Ishikawa (cell line): Measurements from ENCODE around the gene SLCO3A1.

ENCODE experiments used
- CEBPB ChIP-seq: IDR thresholded peaks from 2 replicates; pipeline ENCODE4 v1.6.1; 2012
- CREB1 ChIP-seq: IDR thresholded peaks from 2 replicates; pipeline ENCODE4 v1.6.1; 2012; ENCODE audit warnings: low read depth
- EGR1 ChIP-seq: IDR thresholded peaks from 2 replicates; pipeline ENCODE4 v1.6.1; 2012
- EP300 ChIP-seq: IDR thresholded peaks from 2 replicates; pipeline ENCODE4 v1.6.1; 2012; ENCODE audit warnings: borderline replicate concordance
- FOXM1 ChIP-seq: IDR thresholded peaks from 2 replicates; pipeline ENCODE4 v1.6.1; 2012; ENCODE audit warnings: low read depth, borderline replicate concordance
- NFIC ChIP-seq: IDR thresholded peaks from 2 replicates; pipeline ENCODE4 v1.6.1; 2012
- RAD21 ChIP-seq: IDR thresholded peaks from 2 replicates; pipeline ENCODE4 v1.6.1; 2012; ENCODE audit warnings: low read depth
- TAF1 ChIP-seq: IDR thresholded peaks from 2 replicates; pipeline ENCODE4 v1.6.1; 2012; ENCODE audit warnings: low read depth, mild to moderate bottlenecking
- TCF12 ChIP-seq: IDR thresholded peaks from 2 replicates; pipeline ENCODE4 v1.6.1; 2012; ENCODE audit warnings: low read depth
- TEAD4 ChIP-seq: IDR thresholded peaks from 2 replicates; pipeline ENCODE4 v1.6.1; 2012
- YY1 ChIP-seq: IDR thresholded peaks from 2 replicates; pipeline ENCODE4 v1.6.1; 2012; ENCODE audit warnings: low read depth
- ZBTB7A ChIP-seq: IDR thresholded peaks from 2 replicates; pipeline ENCODE4 v1.6.1; 2012; ENCODE audit warnings: low read depth
- TF ChIP-seq, protein P1 (sequence below): IDR thresholded peaks from 2 replicates; pipeline ENCODE4 v1.6.1; 2012; ENCODE audit warnings: low read depth, mild to moderate bottlenecking
- TF ChIP-seq, protein P2 (sequence below): IDR thresholded peaks from 2 replicates; pipeline ENCODE4 v1.6.1; 2012
- TF ChIP-seq, protein P3 (sequence below): IDR thresholded peaks from 2 replicates; pipeline ENCODE4 v1.6.1; 2012

Gene SLCO3A1

DNA sequence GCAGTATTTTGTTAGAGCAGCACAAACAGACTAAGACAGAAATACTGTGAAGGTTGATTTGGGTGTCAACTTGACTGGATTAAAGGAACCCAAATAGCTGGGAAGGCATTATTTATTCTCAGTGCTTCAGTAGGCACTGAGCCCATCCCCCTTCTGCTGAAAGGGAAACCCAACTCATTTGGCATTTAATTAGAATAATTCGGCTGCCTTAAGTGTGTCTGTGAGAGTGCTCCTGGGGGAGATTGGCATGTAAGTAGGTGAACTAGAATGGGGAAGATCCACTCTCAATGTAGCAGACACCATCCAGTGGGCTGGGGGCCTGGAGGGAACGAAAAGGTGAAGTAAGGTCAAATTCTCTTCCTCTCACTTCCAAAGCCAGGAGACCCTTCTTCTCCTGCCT, 20.5 kb upstream of the SLCO3A1 start:
- TF ChIP-seq FOXM1 (no peak), EP300 (no peak), TEAD4 (no peak), CEBPB (no peak), EGR1 (no peak), CREB1 (no peak), NFIC (no peak), RAD21 (no peak), TCF12 (no peak)
- TF ChIP-seq, protein P1, sequence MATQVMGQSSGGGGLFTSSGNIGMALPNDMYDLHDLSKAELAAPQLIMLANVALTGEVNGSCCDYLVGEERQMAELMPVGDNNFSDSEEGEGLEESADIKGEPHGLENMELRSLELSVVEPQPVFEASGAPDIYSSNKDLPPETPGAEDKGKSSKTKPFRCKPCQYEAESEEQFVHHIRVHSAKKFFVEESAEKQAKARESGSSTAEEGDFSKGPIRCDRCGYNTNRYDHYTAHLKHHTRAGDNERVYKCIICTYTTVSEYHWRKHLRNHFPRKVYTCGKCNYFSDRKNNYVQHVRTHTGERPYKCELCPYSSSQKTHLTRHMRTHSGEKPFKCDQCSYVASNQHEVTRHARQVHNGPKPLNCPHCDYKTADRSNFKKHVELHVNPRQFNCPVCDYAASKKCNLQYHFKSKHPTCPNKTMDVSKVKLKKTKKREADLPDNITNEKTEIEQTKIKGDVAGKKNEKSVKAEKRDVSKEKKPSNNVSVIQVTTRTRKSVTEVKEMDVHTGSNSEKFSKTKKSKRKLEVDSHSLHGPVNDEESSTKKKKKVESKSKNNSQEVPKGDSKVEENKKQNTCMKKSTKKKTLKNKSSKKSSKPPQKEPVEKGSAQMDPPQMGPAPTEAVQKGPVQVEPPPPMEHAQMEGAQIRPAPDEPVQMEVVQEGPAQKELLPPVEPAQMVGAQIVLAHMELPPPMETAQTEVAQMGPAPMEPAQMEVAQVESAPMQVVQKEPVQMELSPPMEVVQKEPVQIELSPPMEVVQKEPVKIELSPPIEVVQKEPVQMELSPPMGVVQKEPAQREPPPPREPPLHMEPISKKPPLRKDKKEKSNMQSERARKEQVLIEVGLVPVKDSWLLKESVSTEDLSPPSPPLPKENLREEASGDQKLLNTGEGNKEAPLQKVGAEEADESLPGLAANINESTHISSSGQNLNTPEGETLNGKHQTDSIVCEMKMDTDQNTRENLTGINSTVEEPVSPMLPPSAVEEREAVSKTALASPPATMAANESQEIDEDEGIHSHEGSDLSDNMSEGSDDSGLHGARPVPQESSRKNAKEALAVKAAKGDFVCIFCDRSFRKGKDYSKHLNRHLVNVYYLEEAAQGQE, result no peak
- TF ChIP-seq, protein P2, sequence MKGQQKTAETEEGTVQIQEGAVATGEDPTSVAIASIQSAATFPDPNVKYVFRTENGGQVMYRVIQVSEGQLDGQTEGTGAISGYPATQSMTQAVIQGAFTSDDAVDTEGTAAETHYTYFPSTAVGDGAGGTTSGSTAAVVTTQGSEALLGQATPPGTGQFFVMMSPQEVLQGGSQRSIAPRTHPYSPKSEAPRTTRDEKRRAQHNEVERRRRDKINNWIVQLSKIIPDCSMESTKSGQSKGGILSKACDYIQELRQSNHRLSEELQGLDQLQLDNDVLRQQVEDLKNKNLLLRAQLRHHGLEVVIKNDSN, result no peak

DNA sequence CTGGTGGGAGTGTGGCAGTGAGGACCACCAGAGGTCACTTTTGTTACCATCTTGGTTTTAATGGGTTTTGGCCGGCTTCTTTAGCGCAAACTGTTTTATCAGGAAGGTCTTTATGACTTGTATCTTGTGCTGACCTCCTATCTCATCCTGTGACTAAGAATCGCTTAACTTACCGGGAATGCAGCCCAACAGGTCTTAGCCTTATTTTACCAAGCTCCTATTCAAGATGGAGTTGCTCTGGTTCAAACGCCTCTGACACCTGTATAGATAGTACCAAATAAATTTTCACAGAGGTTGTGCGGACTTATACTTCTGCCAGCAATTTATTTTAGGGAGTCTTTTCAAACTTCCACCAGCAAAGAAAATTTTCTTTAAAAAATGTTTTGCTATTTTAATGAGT, 13.6 kb upstream of the SLCO3A1 start:
- TF ChIP-seq CREB1 (no peak), FOXM1 (no peak), EP300 (no peak), RAD21 (no peak), NFIC (no peak), YY1 (no peak), TCF12 (no peak)
- TF ChIP-seq, protein P3, sequence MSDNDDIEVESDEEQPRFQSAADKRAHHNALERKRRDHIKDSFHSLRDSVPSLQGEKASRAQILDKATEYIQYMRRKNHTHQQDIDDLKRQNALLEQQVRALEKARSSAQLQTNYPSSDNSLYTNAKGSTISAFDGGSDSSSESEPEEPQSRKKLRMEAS, result no peak
- TF ChIP-seq, protein P2, result no peak

DNA sequence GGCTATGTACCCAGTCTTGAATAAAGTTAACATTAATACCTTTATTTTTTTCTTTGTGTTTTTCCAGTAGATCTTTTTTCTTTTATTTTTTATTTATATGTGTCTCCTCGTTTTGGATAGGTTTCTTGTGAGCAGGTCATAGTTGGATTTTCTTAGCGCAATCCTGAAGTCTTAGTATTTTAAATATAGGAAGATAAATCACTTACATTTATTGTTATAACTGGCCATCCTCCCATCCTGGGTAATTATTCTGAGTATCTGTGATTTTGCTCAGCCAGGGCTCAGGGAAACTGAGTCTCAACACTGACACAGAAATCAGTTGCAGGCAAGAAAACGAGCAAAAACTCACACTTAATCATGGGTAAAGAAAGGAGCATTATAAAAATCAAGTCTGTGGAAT, 11.6 kb upstream of the SLCO3A1 start:
- TF ChIP-seq EP300 (no peak), CEBPB (no peak), TEAD4 (no peak), TAF1 (no peak), FOXM1 (no peak), YY1 (no peak)
- TF ChIP-seq, protein P2, result no peak
- TF ChIP-seq, protein P3, result no peak

DNA sequence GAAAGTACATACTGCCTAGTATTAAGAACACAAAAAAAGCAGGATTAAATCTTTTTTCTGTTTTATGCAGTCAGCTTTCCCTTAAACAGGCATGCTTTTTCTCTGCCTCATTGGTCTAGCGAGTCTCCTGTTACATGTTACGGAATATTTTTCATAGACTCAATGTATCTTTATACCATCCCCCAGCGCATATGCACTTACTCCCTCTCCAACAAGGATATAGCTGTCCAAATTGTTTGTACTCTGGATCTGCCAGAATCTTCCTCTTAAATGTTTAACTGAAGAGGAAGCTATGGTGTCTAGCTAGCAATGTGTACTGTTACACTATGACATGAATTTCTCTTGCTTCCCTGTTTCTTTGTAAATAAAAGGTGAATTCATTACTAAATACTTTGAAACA, 9.2 kb upstream of the SLCO3A1 start:
- TF ChIP-seq EP300, result no peak
- TF ChIP-seq, protein P1, result no peak
- no peak for TF ChIP-seq YY1
- TF ChIP-seq ZBTB7A, result no peak
- TF ChIP-seq EGR1, result no peak
- TF ChIP-seq TCF12, result no peak
- no peak for TF ChIP-seq CEBPB
- TF ChIP-seq TAF1, result no peak
- no peak for TF ChIP-seq RAD21
- TF ChIP-seq TEAD4, result no peak
- TF ChIP-seq, protein P2, result no peak
- TF ChIP-seq CREB1, result no peak
- TF ChIP-seq FOXM1, result no peak
- no peak for TF ChIP-seq NFIC

DNA sequence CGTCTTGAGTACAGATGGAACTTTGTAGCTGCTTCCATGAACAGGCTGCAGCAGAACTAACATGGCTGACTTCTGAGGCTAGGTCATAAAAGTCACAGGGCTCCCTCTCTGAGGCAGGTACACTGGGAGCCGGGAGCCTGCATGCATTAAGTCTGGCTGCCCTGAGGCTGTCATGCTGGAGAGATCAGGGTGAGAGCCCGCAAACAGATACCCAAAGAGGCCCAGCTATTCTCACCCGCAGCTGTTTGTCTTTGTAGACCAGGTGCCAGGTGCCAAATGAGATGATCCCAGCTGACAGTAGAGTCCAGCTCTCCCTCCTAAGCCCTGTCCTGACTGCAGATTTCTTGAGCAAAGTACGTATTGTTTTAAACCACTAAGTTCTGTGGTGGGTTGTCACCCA, 8.6 kb upstream of the SLCO3A1 start:
- TF ChIP-seq EP300 (no peak), CEBPB (no peak), EGR1 (no peak), TAF1 (no peak), CREB1 (no peak), FOXM1 (no peak), TCF12 (no peak)
- TF ChIP-seq, protein P1, result no peak
- TF ChIP-seq, protein P2, result no peak
